Hepatocyte (in vitro differentiated cells): ENCODE results near the gene USH2A. TPM values are rescaled to one million over a fixed set of nuclear protein-coding genes. Genes with fewer than 3 reads are reported as not detected.

Experiments used
- DNase-seq: peaks from one replicate; pipeline ENCODE4 v3.0.0-alpha.2; 2016; ENCODE audit warnings: low spot score
- H2AFZ ChIP-seq: fragments of 200-600 bp; sonication (generic); 2 replicates; pipeline ENCODE4 v1.6.0; 2016; ENCODE audit warnings: antibody characterized with exemption, mild to moderate bottlenecking
- H3K27ac ChIP-seq: fragments of 200-600 bp; sonication (generic); 2 replicates; pipeline ENCODE4 v1.5.1; 2016; ENCODE audit warnings: mild to moderate bottlenecking
- H3K27me3 ChIP-seq: fragments of 200-600 bp; sonication (generic); 2 replicates; pipeline ENCODE4 v1.6.1; 2016
- H3K36me3 ChIP-seq: fragments of 200-600 bp; sonication (generic); replicated peaks from 2 replicates; pipeline ENCODE4 v1.5.1; 2016; ENCODE audit warnings: low read depth; ENCODE audit not compliant: insufficient read depth
- H3K4me1 ChIP-seq: fragments of 200-600 bp; sonication (generic); 2 replicates; pipeline ENCODE4 v1.5.1; 2016; ENCODE audit warnings: mild to moderate bottlenecking, moderate library complexity; ENCODE audit not compliant: insufficient read depth
- H3K4me2 ChIP-seq: fragments of 200-600 bp; sonication (generic); 2 replicates; pipeline ENCODE4 v1.6.0; 2016
- H3K4me3 ChIP-seq: fragments of 200-600 bp; sonication (generic); 2 replicates; pipeline ENCODE4 v1.5.1; 2016; ENCODE audit warnings: mild to moderate bottlenecking
- H3K79me2 ChIP-seq: fragments of 200-600 bp; sonication (generic); 2 replicates; pipeline ENCODE4 v1.6.0; 2017; ENCODE audit warnings: mild to moderate bottlenecking
- H3K9me2 ChIP-seq: fragments of 200-600 bp; sonication (generic); replicated peaks from 2 replicates; pipeline ENCODE4 v1.6.0; 2017; ENCODE audit warnings: mild to moderate bottlenecking; ENCODE audit not compliant: insufficient read depth
- H3K9me3 ChIP-seq: fragments of 200-600 bp; sonication (generic); 2 replicates; pipeline ENCODE4 v1.5.1; 2016; ENCODE audit warnings: low read depth, mild to moderate bottlenecking
- H4K20me1 ChIP-seq: fragments of 200-600 bp; sonication (generic); 2 replicates; pipeline ENCODE4 v1.6.0; 2016; ENCODE audit warnings: mild to moderate bottlenecking; ENCODE audit not compliant: insufficient read depth, poor library complexity, severe bottlenecking
- CTCF ChIP-seq: fragments of 200-600 bp; sonication (generic); IDR thresholded peaks from 2 replicates; pipeline ENCODE4 v1.5.1; 2016; ENCODE audit warnings: antibody characterized with exemption, mild to moderate bottlenecking; ENCODE audit not compliant: poor library complexity
- EZH2 ChIP-seq: fragments of 200-600 bp; sonication (generic); IDR thresholded peaks from 2 replicates; pipeline ENCODE4 v1.6.1; 2016; ENCODE audit warnings: antibody characterized with exemption, mild to moderate bottlenecking, borderline replicate concordance
- EZH2phosphoT487 ChIP-seq: fragments of 200-600 bp; sonication (generic); IDR thresholded peaks from one replicate; pipeline ENCODE4 v1.6.1; 2018; ENCODE audit warnings: antibody characterized with exemption, mild to moderate bottlenecking, low read depth, moderate library complexity; ENCODE audit not compliant: unreplicated experiment, severe bottlenecking
- WGBS: methylation state at CpG from one replicate; pipeline ENCODE4 v1.1.6; 2016; ENCODE audit warnings: low lambda C conversion rate; ENCODE audit errors: missing lambda C conversion rate; 5-methylcytosine and 5-hydroxymethylcytosine counted together
- polyA plus RNA-seq: library from polyadenylated mRNA; unstranded; fragments of >200 nt; fragmentation: Nextera tagmentation; extraction: Ambion mirVana; gene quantifications from 2 replicates; pipeline ENCODE4 v1.2.1, GENCODE V29; 2016
- total RNA-seq: library from RNA; depleted of rRNA; stranded (reverse); fragments of >200 nt; gene quantifications from 2 replicates; pipeline ENCODE4 v1.2.3, GENCODE V29; 2014

Gene USH2A
- total and polyA plus RNA-seq, 2 experiments from 2014 or later: 0.07 TPM; not detected in 1

GRCh38 chr1:215718575-215719287, 704.5 kb downstream of the USH2A start:
- H3K4me3 ChIP-seq: no peak overlapping the region
- no peaks in the 10 kb centered on the region for H3K9me3 ChIP-seq
- no peaks in the 10 kb centered on the region for H3K36me3 ChIP-seq
- no peaks in the 10 kb centered on the region for H3K4me1 ChIP-seq
- TF ChIP-seq EZH2: no peak
- no peak for TF ChIP-seq CTCF
- no peak overlapping the region for H2AFZ ChIP-seq
- no peak for DNase-seq
- no peaks in the 10 kb centered on the region for H3K9me2 ChIP-seq
- no peaks in the 10 kb centered on the region for H4K20me1 ChIP-seq
- H3K4me2 ChIP-seq: no peak overlapping the region
- 44% methylated on average over 3 of the region's 3 CpGs for WGBS
- no peaks in the 10 kb centered on the region for H3K79me2 ChIP-seq
- no peak overlapping the region for H3K27ac ChIP-seq
- no peaks in the 10 kb centered on the region for H3K27me3 ChIP-seq

- H3K27ac ChIP-seq: no peak overlapping the region
- no peaks in the 10 kb centered on the region for H3K9me3 ChIP-seq
- no peak overlapping the region for H3K4me3 ChIP-seq
- no peaks in the 10 kb centered on the region for H3K36me3 ChIP-seq
- H3K79me2 ChIP-seq: no peaks in the 10 kb centered on the region
- H3K27me3 ChIP-seq: no peaks in the 10 kb centered on the region
- H3K9me2 ChIP-seq: no peaks in the 10 kb centered on the region
- no peak overlapping the region for H3K4me2 ChIP-seq
- 68% methylated on average over 4 of the region's 4 CpGs for WGBS
- no peak overlapping the region for H2AFZ ChIP-seq
- no peak for DNase-seq
- no peaks in the 10 kb centered on the region for H3K4me1 ChIP-seq
- no peak for TF ChIP-seq EZH2phosphoT487
- TF ChIP-seq CTCF: no peak
- no peak for TF ChIP-seq EZH2
- no peaks in the 10 kb centered on the region for H4K20me1 ChIP-seq
Observed at GRCh38 chr1:215717677-215718426, 705.4 kb downstream of the USH2A start.

- no peaks in the 10 kb centered on the region for H3K27me3 ChIP-seq
- no peak overlapping the region for H3K27ac ChIP-seq
- no peaks in the 10 kb centered on the region for H4K20me1 ChIP-seq
- H3K4me3 ChIP-seq: no peak overlapping the region
- TF ChIP-seq EZH2 (no peak), CTCF (no peak), EZH2phosphoT487 (no peak)
- H3K36me3 ChIP-seq: no peaks in the 10 kb centered on the region
- H3K79me2 ChIP-seq: no peaks in the 10 kb centered on the region
- H3K4me1 ChIP-seq: no peaks in the 10 kb centered on the region
- no peak overlapping the region for H2AFZ ChIP-seq
- H3K4me2 ChIP-seq: no peak overlapping the region
- no peaks in the 10 kb centered on the region for H3K9me3 ChIP-seq
- no peaks in the 10 kb centered on the region for H3K9me2 ChIP-seq
- no peak for DNase-seq
- WGBS: 85% methylated on average over 4 of the region's 4 CpGs
Observed at GRCh38 chr1:215710899-215711225, 712.4 kb downstream of the USH2A start.
